Kidney capillary endothelial cell (primary cell): ENCODE data around the gene MAPKAPK2.
A peak's percentile ranks its signal among the peaks of the same experiment; 100 is the strongest.

Experiments
- DNase-seq: peaks from one replicate; pipeline ENCODE4 v3.0.0-alpha.2; 2018; ENCODE audit warnings: low spot score

The MAPKAPK2 gene

GRCh38 chr1:206661161-206661820, 23.4 kb upstream of the MAPKAPK2 start:
- DNase-seq: no peak

DNA sequence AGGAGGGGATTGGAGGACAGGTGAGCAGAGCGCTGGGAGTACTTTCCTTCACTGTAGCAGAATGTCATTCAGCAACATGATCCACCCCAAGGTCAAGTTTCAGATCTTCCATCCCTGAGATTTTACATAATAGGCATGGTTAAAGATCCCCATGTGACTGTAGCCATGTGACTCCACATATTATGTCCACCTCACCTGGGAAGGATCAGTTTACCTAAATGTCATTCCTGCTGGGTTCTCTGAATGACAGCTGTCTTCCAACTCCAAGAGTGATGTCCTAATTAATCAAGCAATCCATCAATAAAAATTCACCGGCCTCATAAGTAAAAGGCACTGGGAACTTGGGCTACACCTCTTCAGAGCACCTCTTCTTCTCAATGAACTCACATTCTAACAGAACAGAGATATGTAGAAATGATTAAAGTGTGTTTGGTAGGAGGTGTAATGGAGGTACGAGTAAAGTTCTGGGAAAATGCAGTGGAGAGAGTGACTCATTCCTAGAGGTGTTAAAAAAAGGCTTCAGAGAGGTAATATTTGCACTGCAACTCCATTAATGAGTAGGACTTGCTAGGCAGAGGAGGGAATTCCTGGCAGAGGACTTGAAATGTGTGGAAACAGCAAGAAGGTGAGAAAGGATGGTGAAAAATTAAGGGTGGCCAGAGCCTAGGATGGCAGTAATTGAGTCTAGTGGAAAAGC, 22.2 kb upstream of the MAPKAPK2 start:
- DNase-seq: no peak

GRCh38 chr1:206663362-206663761, 21.3 kb upstream of the MAPKAPK2 start:
- no peak for DNase-seq

DNA sequence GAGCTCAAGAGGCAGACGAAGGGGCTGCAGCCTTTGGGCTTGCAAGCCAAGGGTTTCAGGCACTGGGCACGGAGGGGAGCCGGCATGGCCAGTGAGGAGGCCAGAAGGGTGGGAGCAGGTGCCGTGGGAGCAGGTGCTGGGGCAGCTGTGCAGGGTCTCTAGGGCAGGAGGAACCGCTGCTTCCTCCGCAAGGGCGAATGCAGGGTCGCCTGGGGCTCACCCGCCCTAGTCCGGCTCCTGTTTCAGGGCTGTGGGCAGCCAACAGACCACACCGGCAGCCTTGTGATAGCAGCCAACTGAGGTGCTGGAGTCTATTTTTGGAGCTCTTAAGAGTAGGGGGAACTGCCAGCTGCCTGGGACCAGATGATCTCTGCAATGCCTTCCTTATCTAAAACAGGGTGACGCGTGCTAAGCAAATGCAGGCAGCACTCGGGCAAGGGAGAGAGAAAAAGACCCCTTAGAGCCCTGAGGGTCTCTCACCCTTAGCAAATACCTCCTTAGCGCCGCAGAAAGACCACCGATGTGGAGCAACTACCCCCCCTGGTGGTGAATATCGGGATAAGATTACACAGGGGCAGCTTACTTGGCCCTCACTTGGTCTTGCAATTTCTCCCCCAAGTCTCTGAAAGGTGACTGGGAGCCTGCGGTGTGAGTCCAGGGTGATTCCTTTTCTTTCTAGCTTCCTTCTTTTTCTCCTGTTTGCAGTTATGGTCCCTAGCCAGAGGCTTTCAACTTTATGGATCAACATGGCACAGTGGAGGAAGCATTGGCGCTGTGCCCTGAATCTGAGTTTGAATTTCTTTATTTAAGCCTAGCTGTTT, 20.7 kb upstream of the MAPKAPK2 start:
- peak; percentile 77 for DNase-seq

GRCh38 chr1:206664740-206665139, 20.0 kb upstream of the MAPKAPK2 start:
- DNase-seq: no peak

DNA sequence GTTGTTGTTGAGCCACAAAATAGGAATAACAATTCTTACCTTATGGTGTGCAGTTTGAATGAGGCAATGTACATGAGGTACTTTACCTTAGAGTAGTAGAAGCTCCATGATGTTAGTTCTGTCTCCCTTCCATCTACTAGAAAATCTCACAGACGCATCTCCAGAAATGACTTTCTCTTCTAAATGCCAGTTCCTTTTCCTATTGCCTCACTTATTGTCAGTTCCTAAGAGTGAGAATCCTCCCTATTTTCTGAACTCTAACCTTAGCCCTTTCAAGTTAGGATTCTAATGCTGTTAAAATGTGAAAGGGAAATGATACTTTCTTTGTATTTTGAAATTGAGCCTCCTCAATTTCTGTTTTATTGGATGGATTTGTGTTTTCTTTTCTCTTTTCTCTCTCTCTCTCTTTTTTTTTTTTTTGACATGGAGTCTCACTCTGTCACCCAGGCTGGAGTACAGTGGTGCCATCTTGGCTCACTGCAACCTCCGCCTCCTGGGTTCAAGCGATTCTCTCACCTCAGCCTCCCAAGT, 18.6 kb upstream of the MAPKAPK2 start:
- no peak for DNase-seq

DNA sequence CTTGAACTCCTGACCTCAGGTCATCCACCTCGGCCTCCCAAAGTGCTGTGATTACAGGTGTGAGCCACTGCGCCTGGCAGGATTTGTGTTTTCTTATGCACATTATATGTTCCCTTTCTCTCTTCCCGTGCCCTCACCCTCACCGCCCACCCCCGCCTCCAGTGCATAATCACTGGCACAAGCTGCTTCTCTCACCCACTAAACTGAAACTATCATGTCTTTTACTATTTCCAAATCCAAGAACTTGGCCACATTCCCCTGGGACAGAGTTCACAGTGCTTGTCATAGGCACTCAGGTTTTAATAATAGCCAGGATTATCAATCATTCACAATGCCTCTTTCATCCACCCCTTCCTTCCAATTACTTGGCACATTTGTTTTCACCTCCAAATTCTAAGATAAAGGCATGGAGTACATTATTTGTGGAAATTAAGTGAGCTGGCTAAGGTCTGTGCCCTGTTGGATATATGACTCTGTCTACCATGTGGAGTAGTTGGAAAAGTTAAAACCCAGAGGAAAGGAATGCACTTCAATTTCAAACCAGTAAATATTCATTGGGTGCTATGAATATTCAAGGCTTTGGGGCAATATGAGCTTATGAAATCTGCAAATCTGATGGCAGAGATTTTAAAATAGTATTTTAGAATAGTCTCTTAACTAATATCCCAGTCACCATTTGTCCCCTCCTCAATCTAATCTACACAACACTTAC, 17.6 kb upstream of the MAPKAPK2 start:
- no peak for DNase-seq

DNA sequence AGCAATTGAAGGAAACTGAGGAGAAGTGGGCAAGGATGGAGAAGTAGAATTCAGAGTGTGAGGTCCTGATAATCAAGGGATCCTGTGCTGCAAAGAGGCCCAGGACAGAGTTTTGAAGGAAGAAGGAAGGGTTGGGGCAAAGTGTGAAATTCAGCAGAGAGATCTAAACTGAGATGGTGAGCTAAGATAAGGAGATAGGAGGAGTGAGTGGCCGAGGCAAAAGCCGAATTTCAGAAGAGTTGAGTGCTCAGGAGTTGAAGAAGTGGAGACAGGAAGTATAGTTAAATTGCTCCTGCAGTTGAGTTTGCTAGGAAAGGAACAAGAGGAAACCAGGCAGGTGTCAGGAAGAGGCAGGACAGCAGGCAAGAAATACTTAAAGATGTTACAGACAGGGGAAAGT, 16.4 kb upstream of the MAPKAPK2 start:
- DNase-seq: no peak

GRCh38 chr1:206668874-206669410, 15.8 kb upstream of the MAPKAPK2 start:
- no peak for DNase-seq

DNA sequence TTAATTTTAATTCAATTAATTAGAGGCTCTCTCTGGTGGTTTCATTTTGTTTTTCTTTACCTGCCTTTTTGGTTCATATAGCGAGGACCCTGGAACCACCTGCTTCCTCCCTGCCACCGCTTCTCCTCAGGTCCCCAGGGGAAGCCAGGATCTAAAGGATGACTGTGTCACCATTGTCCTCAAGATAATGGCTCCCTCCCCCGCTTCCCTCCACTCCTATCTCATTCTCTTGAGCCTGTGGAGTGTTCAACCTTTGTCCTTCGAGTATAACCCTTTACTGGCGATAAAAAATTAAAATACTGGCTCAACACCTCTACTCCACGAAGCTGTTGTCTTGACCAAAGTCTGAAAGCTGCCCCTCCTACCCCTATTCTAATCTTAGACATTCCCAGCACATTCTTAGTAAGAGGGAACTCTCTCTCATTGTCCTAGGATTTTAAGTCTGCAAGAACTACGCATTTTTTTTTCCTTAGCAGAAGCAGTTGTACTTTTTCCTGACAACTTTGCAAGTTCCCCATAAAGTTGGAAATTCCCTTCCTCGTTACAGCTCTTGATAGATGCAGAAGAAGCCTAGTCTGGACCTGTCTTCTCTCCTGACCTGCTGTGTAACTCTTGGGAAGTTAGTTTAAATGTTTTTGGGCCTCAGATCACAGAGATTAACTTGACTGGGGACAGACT, 12.6 kb upstream of the MAPKAPK2 start:
- DNase-seq: no peak

DNA sequence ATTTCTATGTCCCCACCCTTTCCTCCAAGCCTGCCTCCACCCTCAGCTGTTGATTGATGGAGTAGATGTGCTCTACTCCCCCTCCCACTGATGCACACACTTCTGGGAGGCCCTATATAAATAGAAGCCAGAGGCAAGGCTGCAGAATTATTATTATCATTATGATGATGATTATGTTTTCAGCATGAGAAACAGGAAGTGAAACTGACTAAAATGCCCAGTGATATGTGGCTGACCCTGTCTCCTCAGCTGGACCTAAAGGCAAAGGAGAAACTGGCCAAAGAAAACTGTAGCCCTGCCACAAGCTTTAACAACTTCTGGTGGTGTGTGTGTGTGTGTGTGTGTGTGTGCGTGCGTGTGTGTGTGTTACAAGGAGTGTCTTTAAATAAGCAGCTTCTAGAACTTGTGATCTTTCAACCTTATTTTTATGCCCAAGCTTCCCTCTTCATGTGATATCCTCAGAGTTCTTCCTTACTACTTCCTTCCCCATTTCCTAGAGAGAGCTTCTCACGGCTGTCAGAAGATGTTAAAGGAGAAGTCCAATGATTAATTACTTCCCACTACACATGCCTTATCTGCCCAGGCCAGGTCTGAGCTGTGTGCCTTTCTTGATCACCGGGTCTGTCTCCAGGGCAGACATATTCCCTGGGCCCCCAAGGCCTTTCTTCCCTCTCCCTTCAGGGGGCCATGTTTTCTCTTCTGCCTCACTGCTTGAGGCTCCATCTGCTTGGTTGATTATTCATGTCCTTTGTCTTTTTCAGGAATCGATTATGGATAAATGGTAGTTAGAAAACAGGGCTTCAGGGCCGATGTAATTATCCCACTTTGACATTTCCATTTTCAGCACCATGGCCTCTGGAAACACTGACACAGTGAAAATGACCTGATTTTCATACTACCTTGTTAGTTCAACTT, 11.6 kb upstream of the MAPKAPK2 start:
- DNase-seq: peak; percentile 40

- no peak for DNase-seq
Observed at GRCh38 chr1:206674236-206674635, 10.5 kb upstream of the MAPKAPK2 start.

DNA sequence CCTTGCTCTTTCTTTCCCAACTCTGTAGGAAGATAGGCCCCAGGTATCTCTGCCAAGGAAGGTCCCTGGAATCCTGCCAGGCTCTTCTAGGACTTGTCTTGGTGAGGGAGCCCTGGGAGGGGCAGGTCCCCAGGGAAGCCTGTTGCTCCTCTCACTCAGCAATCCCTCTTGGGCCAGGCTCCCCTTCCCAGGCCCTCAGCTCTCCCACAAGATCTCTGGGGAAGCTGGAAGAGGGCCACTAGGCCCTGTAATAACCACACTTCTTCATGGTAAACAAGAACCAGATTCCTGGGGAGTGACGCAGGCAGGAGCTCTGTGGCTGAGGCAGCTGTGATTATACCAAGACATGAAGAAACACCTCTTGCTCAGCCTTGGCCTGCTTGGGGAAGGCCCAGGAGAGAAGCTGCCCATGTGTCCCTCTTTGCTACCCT, 9.9 kb upstream of the MAPKAPK2 start:
- DNase-seq: no peak

GRCh38 chr1:206676499-206676898, 8.2 kb upstream of the MAPKAPK2 start:
- DNase-seq: no peak

GRCh38 chr1:206678490-206678889, 6.2 kb upstream of the MAPKAPK2 start:
- no peak for DNase-seq

DNA sequence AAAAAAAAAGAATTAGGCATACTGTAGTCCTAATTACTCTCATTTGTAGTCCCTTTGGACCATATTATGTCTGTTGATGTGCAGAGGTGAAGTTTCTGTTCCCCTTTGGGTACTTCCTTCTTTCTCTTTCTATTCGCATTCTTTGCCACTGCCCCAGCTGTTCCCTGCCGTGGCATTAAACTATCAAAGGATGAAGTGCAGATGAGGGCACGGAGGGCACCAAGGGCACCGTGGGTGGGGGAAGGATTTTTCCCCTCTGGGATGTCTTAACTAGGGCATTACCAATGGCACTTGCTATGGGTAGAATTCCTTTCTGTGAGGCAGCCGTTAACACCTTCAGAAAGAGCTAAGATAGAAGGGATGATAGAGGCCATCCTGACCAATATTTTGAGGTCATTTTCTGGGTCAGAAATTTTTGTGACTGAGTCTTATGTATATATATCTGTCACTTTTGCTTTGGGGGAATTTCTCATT, 4.9 kb upstream of the MAPKAPK2 start:
- DNase-seq: no peak

GRCh38 chr1:206680279-206680678, 4.4 kb upstream of the MAPKAPK2 start:
- no peak for DNase-seq

- no peak for DNase-seq
Observed at GRCh38 chr1:206681359-206681758, 3.3 kb upstream of the MAPKAPK2 start.

GRCh38 chr1:206682111-206682510, 2.6 kb upstream of the MAPKAPK2 start:
- no peak for DNase-seq

DNA sequence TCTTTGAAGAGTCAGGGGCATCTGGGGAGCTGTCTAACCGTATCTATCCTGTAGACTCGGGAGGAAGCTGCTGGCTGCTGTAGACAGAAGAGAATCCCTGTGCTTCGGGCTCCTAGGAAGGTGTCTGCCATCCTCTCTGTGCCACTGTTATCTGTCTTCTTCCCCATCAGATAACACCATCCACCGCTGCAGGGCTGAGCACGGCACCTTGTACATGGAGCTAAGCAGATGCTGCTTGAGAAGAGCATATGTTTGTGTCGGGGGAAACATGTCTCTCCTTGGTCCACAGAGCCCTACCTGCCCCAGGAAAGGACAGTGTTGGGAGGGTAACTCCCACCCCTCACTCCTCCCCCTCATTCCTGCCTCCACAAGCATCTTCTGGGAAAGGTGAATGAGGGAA, 1.4 kb upstream of the MAPKAPK2 start:
- no peak for DNase-seq
